ENCODE data around the gene EXOC6B.
"Not testable (repeated sequence)": the region's sequence is repeated elsewhere in the genome, so short reads cannot be mapped to it uniquely, and the experiment has no call there.

The EXOC6B gene

DNA sequence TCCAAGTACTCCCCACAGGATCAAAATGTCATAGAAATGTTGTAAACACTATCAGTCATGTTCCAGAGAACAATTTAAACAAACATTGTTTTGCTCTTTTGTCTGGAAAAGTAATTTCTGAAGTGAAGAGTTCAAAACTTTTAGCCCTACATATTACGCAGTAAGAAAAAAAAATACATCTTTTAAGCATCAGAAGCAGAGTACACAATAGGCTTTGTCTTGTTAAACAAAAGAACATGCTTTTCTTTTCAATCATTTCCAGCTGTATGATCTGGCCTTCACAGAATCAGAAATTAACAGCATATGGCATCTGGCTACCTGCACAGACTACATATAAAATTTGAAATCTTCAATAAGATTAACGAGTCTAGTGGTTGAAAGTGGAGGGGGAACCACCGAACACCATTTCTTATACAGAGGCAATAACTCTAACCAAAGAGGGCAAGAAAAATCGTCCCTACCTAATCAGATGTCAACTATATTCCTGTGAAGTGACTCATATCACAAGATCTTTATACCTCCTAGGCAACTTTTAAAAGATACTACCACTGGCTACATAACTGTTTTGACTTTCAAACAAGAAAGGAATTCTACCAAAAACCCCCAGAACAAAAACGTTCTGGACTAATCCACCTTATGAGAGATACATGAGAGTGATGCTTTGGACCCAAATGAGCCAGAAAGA is 149.3 kb downstream of the EXOC6B start:
- no peak for DNase-seq

DNA sequence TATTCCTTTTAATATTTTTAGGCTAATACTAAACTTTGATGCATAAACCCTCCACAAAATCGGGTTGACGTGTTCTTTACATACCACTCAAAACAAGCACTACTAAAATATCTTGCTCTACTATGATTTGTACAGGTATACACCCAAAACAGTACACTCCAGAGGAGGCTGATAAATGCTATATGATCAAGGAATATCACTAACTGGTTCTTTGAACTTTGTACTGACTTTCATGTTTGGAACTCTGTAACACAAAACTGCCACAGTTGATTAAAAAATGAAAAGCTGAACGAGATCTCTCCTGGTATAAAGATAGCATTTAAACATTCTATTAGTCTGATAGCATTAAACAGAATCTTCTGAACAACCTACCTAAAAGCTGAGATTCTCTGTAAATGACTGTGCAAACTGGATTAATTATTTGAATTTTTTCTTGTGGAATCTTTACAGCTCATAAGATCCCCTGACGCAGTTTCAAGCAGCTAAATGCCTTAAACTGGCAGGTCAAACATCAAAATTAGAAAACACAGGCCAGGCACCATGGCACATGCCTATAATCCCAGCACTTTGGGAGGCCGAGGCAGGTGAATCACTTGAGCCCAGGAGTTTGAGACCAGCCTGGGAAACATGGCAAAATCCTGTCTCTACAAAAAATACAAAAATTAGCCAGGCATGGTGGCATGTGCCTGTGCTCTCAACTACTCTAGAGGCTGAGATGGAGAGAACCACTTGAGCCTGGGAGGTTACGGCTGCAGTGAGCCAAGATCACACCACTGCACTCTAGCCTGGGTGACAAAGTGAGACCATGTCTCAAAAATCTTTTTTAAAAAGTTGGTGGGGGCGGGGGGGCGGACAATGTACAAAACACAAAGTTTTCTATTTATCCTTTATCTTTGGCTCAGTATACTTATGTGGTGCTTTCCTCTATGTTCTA is 150.6 kb downstream of the EXOC6B start:
- DNase-seq = no peak

DNA sequence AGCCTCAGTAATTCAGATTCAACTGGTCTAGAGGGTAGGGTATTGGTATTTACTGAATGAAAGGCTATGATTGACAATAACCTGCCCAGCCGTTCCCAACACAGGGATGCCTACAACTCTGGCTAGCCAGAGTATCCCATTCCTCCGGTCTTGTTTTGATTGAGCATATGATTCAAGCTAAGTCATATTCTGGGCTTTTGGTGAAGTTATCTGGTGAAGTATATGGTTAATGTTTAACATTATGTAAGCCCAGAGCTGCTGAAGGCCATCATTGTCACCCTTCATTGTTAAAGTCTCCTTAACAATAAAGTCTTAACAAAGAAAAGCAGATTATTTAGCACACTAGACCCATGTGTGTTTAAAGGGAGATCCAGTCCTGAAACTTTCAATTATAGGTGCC is 152.6 kb downstream of the EXOC6B start:
- no peak for DNase-seq

DNA sequence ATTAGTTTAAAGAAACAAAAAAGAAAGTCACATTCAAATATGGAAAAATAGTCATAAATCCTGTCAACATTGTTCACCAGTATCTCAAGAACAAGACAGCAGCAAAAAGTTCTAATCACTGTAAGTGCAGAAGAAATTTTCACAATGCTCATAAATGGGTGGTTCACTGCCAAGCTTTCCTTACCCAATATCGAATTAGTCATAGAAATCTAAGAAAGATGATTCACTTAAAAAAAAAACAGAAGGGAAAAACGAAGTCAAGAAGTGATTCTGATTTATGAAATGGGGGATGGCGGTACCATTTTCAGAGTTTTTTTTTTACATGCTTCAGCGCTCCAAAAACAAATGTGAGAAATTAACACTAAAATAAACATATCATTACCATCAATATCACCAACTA is 156.7 kb downstream of the EXOC6B start:
- no peak for DNase-seq

DNA sequence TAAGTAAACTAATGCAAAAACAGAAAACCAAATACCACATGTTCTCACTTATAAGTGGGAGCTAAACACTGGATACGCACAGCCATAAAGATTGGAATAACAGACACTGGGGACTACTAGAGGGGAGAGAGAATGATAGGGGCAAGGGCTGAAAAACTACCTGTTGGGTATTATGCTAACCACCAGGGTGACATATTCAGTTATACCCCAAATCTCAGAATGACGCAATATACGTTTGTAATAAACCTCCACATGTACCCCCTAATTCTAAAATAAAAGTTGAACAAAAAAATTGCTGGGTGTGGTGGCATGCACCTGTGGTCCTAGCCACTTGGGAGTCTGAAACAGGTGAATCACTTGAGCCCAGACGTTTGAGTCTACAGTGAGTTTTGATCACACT is 157.2 kb downstream of the EXOC6B start:
- no peak for DNase-seq

DNA sequence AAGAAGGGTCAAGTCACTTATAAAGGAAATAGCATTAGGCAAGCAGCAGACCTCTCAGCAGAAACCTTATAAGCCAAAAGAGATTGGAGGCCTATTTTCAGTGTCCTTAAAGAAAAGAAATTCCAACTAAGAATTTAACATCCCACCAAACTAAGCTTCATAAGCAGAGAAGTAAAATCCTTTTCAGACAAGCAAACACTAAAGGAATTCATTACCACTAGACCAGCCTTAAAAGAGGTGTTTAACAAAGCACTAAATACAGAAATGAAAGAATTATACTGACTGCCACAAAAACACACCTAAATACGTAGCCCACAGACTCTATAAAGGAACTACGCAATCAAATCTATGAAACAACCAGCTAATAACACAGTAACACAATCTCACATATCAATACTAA is 160.4 kb downstream of the EXOC6B start:
- DNase-seq = no peak

DNA sequence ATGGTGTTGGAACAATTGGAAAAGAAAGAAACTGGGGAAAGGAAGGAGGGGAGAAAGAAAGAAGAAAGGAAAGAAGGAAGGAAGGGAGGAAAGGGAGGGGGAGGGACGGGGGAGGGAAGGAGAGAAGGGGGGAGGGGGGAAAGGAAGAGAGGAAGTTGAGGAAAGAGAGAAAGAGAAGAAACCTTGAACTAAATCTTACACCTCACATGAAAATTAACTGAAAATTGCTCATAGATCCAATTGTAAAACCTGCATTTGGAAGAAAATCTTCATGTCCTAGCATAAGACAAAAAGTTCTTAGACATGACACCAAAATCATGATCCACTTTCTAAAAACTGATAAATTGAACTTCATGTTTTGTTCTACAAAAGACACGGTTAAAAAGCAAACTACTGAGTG is 163.8 kb downstream of the EXOC6B start:
- no peak for DNase-seq

DNA sequence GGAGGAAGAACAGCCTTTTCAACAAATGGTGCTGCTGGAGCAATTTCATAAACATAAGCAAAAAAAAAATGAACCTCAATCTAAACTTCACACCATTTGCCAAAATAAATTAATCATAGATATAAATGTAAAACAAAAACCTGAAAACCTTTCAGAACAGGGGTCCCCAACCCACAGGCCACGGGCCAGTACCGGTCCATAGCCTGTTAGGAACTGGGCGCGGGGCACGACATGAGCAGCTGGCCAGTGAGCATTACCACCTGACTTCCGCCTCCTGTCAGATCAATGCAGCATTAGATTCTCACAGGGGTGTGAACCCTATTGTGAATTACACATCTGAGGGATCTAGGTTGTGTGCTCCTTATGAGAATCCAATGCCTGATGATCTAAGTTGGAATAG is 176.0 kb downstream of the EXOC6B start:
- no peak for DNase-seq

DNA sequence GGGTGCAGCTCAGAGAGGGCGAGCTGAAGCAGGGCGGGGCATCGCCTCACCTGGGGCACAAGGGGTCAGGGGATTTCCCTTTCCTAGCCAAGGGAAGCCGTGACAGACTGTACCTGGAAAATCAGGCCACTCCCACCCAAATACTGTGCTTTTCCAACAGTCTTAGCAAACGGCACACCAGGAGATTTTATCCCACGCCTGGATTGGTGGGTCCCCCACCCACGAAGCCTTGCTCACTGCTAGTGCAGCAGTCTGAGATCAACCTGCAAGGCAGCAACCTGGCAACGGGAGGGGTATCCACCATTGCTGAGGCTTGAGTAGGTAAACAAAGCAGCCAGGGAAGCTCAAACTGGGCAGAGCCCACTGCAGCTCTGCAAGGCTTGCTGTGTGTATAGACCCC is 184.6 kb downstream of the EXOC6B start:
- not testable (repeated sequence) for DNase-seq

DNA sequence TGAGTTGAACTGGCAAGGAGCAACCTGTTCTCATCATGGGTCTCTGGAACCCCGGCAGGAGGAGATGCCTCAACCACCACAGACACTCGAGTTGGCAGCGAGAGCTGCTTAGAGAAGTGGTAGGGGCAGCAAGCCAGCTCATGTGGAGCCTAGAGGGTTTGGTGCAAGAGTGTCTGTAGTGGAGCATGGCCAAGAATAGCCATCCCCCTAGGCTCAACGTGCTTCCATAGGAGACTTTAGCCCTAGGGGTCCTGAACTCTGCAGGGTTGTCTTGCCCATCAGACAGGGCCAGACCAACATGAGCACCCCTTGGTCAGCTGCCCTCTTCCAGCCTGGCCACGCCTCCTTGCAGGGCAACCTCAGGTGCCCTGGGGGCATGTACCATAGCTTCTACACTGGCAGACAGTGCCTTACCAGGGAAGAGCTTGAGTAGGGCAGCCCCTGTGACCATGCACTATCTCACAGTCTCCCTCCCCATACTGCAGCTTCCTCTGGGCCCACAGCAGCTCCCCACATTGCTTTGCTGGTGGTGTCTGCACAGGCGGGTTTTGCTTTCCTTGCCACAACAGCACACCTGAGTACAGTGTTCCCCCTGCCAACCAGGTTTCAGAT is 187.1 kb downstream of the EXOC6B start:
- DNase-seq = no peak

DNA sequence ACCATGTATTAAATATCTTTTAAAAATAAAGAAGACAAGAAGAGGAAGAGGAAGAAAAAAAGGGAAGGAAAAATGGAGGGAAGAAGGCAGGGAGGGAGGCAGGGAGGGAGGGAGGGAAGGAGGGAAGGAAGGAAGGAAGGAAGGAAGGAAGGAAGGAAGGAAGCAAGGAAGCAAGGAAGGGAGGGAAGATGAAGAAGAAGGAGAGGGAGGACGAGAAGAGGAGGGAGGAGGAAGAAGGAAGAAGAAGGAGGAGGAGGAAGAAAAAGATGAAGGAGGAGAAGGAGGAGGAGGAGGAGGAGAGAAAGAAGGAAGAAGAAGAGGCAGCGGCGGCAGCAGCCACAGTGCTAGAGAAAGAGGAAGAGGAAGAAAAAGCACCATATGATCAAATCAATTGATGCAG is 189.6 kb downstream of the EXOC6B start:
- DNase-seq = no peak

DNA sequence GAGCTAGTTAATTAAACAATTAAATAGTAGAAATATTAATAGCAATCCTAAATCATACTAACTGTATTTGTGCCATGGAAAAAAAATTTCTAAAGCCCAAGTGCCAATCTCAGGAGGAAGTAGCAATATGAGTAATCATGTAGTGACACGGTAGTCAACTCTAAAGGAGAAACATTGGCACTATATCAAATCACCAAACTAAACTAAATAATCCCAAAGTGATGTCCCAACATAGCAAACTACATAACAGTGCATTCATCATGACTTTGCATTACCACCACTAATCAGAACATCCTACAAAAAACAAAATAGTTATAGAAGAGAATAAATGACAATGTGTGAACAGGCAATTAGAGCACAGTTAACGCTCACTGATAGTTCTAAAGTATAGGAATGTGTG is 195.1 kb downstream of the EXOC6B start:
- DNase-seq = no peak

DNA sequence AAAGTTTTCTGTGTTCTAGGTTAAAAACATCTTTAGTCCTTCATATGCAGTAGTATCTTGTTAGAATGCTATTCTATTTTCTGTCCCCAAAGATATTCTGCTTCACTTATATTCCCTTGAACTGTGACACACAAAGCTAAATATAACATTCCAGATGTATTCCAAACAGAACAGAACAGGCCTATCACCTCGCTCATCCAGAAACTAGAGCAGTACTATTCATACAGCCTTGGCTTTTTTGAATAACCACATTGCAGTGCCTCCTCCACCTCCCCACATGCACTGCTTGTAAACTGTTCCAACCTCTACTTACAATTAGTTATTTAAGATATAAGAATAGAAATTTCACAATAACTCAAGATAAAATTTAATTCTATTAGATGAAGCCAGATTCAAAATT is 196.8 kb downstream of the EXOC6B start:
- no peak for DNase-seq

DNA sequence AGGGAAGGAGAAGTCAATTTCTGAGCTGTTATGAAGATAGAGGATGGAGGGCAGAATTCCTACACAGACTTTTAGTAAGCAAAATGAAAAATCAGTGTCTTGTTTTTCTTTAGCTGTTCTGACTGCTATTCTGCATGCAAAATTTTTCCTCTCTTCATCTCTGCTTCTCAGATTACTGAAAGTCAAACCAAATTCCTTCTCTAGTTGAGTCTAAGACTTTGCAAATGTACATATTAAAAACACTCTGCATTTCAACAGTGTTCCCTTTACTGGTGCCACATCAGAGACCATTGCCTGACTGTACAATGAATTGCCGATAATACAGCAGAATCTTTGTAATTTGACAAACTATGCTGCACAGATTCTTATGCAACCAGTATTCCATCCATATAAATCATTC is 198.8 kb downstream of the EXOC6B start:
- no peak for DNase-seq

DNA sequence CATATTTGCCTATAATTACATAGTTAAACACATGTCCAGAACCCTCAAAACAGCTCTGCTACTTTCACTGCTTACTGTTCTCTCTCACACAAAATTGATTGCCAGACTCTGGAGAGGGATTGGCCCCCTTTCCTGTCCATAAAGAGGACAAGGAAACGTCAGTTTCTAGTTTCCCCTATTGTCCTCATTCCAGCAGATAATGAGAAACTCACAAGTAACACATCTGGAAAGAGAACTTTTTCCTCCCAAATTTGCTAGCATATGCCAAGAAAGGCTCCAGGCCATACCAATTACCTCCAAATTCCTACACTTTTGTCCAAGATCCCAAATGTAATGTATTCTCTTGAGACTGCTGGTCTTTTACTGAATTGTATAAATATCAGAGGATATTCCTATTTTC is 200.5 kb downstream of the EXOC6B start:
- peak; percentile 28 for DNase-seq

DNA sequence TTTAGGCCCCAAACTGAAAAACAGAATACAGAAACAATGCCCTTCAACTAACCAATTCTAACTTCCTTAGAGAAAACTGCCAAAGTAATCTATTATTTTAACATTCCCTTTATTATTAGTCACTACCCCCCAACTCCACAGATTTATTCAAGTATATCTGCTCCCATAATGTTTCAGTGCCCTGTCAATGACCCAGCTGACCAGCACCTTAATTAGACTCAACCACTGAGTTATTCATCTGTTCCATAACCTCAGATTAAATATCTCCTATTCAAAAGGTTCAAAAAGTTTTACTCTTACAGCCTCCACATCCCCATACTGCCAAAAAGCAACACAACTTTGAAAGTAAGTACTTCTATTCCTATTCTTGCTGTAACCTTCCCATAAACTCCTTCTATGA is 202.4 kb downstream of the EXOC6B start:
- DNase-seq = no peak

DNA sequence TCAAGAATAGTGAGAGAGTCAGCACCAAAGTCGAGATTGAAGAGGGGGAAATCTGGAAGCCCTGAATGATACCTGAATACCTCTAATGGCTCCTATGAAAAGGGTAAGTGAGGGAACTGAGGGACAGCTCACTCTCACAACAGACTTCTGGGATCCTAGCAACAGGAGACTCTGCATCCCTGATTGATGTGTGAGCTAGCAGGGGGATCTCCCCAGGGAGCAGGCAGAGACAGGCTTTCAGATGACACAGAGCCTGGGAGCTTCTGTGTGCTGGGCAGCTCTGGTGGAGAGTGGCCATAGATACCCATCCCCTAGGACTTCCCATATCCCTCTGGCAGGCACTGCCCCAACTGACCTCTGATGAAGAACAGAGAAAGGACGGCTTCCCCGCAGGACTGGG is 206.2 kb downstream of the EXOC6B start:
- DNase-seq = no peak

DNA sequence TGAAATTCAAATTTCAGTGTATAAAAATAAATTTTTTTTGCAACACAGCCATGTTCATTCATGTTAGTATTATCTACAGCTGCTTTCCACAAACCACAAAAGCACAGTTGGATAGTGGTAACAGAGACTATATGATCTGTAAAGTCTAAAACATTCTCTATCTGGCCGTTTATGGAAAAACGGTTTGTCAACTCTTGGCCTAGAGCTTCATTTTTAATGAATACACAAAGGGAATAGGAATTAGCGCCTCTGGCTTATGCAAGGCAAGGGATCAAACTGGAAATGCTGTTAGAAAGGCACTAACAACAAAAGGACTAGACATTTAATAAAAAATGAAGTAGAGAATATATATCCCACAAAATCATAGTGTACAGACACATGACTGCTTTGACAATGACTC is 211.9 kb downstream of the EXOC6B start:
- no peak for DNase-seq

DNA sequence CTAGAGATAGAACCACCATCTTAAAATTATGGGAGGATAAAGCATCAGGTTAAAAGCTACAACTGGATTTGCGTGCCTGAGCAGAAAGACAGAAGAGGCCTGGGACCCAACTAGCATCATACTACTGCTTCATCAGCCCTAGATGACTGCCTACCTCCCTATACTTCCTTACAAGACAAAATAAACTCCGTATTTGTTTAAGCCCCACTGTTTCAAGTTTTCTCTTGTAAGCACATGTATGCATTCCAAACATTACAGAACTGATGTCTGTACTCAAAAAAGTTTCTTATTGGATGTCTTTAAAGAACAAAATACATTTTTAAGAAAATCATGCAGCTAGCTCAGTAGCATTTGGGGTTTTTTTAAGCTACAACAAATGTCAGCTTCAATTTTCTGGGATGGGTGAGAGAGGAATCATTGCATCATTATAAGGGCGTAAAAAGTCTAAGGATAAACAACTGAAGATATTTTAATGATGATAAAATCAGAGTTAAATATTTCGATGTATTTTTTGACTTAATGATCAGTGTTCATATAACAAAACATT is 213.1 kb downstream of the EXOC6B start:
- DNase-seq = no peak

DNA sequence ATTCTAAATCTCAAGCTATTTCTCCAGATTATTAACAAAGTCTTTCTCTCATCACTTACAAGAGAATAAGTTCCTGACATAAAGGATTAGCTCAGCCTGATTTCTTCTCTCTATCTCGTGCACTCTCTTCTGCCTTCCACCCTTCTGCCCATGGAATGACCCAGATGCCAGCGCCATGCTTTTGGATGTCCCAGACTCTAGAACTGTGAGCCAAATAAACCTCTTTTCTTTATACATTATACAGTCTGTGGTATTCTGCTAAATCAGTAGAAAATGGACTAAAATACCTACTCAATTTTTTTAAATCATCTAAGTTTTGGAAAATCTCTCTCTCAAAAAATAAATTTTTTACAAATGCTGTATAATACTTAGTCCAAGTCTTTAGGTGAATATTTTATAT is 218.6 kb downstream of the EXOC6B start:
- DNase-seq = no peak

DNA sequence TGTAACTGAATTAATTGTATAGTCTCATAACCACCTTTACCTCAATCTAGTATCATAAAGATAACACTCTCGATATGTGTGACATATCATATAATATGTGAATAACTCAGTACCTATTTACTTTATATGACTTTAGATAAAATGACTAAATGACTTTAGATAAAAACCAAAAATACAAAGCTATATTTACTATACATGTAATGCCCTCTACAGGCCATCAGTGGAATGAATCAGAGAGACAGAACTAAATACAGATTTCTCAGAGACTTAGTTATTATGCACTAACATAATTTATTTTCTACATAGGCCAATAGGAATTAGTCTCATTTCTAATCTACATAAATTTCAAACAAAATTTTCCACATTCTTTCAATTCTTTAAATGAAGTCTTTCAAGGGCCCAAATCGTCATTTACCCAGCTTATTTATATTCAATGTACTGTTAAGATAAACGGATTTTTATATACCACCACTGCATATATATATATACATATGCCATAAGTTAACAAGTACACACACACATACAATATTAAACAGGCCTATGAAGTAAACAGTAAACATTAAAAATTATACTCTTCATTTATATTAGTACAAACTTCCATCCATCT is 219.9 kb downstream of the EXOC6B start:
- no peak for DNase-seq

DNA sequence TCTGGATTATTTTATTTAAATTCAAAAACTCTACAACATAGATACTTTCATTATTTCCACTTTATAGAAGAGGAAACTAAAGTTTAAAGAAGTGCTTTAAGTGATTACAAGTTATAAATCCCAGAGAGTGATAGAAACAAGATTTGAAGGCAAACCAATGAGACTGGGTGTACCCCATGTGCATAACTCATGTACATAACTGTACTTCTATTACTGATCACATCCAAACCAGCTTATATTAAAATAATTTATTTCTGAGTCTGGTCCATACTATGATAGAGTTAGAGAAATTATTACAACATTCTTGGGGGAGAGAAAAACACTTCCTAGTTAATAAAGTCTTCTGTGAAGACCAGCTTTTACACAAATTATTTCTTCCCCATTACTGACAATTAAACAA is 221.4 kb downstream of the EXOC6B start:
- DNase-seq = no peak

DNA sequence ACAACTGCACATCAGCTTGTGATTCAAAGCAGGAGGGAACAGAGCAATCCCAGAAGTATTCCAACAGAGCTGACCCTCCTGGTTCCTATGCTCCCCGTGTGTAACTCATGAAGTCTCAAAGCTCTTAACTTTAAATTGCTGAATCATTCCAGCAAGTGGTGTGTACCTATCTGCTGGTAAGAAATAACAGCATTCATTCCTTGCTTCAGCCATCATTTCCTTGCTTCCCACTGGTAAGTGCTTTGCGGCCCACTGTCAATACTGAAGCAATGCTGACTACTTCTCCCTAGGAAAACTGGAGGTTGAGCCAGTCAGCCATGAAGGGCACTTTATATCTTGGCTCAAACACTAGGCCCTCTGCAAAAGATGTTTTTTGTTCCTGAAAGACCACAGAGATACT is 222.4 kb downstream of the EXOC6B start:
- DNase-seq = peak; percentile 15
